Esophagus squamous epithelium (tissue), 5 donors: ENCODE data around the gene PLEKHA5. TPM values are rescaled to one million over a fixed set of nuclear protein-coding genes. Genes with fewer than 3 reads are reported as not detected.

ENCODE experiments used
- DNase-seq: peaks from one replicate; lab custom pipeline; 2025; lab: John Stamatoyannopoulos, UW
- H3K27ac ChIP-seq, 4 donors: fragments of 200-600 bp; sonication (generic); one replicate each; pipeline ENCODE4 v1.5.1; 2016 to 2019; ENCODE audit warnings: mild to moderate bottlenecking in 1 of 4
- H3K27me3 ChIP-seq, 4 donors: fragments of 200-600 bp; sonication (generic); 1 replicate in 3 of 4; 2 replicates in 1 of 4; pipeline versions ENCODE4 v1.5.1 to v1.6.0; 2017 to 2021; ENCODE audit warnings: antibody characterized with exemption in 1 of 4
- H3K36me3 ChIP-seq, 3 donors: fragments of 200-600 bp; sonication (generic); one replicate each; pipeline ENCODE4 v1.5.1; 2016 to 2019
- H3K4me1 ChIP-seq, 3 donors: fragments of 200-600 bp; sonication (generic); one replicate each; pipeline ENCODE4 v1.5.1; 2017 to 2019
- H3K4me3 ChIP-seq, 4 donors: fragments of 200-600 bp; sonication (generic); 1 replicate in 3 of 4; 2 replicates in 1 of 4; pipeline ENCODE4 v1.5.1; 2016 to 2019; ENCODE audit warnings: mild to moderate bottlenecking in 2 of 4, moderate library complexity in 1 of 4
- H3K9me3 ChIP-seq, 3 donors: fragments of 200-600 bp; sonication (generic); one replicate each; pipeline ENCODE4 v1.5.1; 2016 to 2019
- POLR2A ChIP-seq, 4 donors: fragments of 450-650 bp; IDR thresholded peaks; one replicate each; pipeline ENCODE4 v1.6.1; 2017; ENCODE audit warnings: antibody characterized with exemption in 4 of 4, mild to moderate bottlenecking in 4 of 4, moderate library complexity in 3 of 4
- WGBS, 2 donors: methylation state at CpG; one replicate each; pipeline ENCODE4 v1.1.5; 2018; 5-methylcytosine and 5-hydroxymethylcytosine counted together
- intact Hi-C: fragments of 100-400 bp; cut with DNase I; formaldehyde crosslinking; loops from one replicate; pipeline ENCODE4 v1.15.0; 2022
- total RNA-seq, 4 donors: library from RNA; depleted of rRNA; stranded (reverse); fragments of >200 nt; gene quantifications; one replicate each; pipeline ENCODE4 v1.1.0, GENCODE V29; 2016
- TF ChIP-seq, protein P1 (sequence below), 6 experiments: fragments of 450-650 bp in 4 of 6; fragments of 200-600 bp in 2 of 6; sonication (generic) in 2 of 6; IDR thresholded peaks; one replicate each; pipeline ENCODE4 v1.5.1; 2016 to 2019; ENCODE audit warnings: antibody characterized with exemption in 6 of 6, mild to moderate bottlenecking in 4 of 6, moderate library complexity in 4 of 6
- donor health status: DM: yes; HTN: yes; CAD: no.

PLEKHA5 gene
- total RNA-seq, 4 donors from 2014 or later = 16.1 to 43.7 (median 29.3) TPM

GRCh38 chr12:19138956-19139355 lies 9.4 kb downstream of the PLEKHA5 start:
- DNase-seq = no peak
- WGBS, 2 donors = 81 to 98% methylated on average over 3 of the region's 3 CpGs
- Histone ChIP-seq H3K27ac (no peak overlapping the region), H3K36me3 (peaks cover 0 to 33% (median 0%) of the 10 kb centered on the region in 3 donors), H3K4me3 (no peak overlapping the region), H3K9me3 (no peaks in the 10 kb centered on the region), H3K4me1 (peaks cover 0 to 10% (median 0%) of the 10 kb centered on the region in 3 donors), H3K27me3 (no peaks in the 10 kb centered on the region)
- intact Hi-C loops = no loop called here
- TF ChIP-seq, protein P1, sequence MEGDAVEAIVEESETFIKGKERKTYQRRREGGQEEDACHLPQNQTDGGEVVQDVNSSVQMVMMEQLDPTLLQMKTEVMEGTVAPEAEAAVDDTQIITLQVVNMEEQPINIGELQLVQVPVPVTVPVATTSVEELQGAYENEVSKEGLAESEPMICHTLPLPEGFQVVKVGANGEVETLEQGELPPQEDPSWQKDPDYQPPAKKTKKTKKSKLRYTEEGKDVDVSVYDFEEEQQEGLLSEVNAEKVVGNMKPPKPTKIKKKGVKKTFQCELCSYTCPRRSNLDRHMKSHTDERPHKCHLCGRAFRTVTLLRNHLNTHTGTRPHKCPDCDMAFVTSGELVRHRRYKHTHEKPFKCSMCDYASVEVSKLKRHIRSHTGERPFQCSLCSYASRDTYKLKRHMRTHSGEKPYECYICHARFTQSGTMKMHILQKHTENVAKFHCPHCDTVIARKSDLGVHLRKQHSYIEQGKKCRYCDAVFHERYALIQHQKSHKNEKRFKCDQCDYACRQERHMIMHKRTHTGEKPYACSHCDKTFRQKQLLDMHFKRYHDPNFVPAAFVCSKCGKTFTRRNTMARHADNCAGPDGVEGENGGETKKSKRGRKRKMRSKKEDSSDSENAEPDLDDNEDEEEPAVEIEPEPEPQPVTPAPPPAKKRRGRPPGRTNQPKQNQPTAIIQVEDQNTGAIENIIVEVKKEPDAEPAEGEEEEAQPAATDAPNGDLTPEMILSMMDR (IDR thresholded peaks at IDR 0.05) = no peak
- no peak for TF ChIP-seq POLR2A (IDR thresholded peaks at IDR 0.05)

DNA sequence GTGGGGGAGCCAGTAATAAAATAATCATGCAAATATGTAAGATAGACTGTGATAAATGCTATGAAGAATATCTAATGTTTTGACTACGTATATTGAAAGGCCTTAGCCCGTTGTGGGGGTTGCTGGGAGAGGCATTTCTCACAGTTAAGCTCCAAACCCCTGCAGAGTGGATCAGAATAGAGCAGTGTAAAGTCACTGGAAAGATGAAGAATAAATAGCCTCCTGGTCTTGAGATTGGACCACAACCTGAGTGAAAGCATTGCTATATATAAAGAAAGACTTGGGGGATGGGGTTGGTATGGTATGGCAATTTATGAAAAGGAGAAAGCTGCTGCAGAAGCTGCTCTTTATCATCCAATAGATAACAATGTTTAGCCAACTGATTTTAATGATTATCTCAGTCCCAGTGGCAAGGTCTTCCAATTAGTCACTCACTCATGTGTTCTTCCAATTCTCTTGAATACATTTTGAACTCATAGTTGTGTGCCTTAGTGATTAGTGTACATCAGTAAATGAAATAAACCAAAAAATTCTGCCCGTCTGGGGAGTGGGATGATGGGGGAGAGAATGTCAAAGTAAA lies 10.2 kb downstream of the PLEKHA5 start:
- no peak for DNase-seq
- Histone ChIP-seq H3K27me3 (no peaks in the 10 kb centered on the region), H3K27ac (no peak overlapping the region), H3K36me3 (peaks cover 0 to 35% (median 0%) of the 10 kb centered on the region in 3 donors), H3K4me3 (no peak overlapping the region), H3K9me3 (no peaks in the 10 kb centered on the region), H3K4me1 (peaks cover 0 to 10% (median 0%) of the 10 kb centered on the region in 3 donors)
- intact Hi-C loops = no loop called here
- TF ChIP-seq POLR2A (IDR thresholded peaks at IDR 0.05) = no peak
- TF ChIP-seq, protein P1 (IDR thresholded peaks at IDR 0.05) = no peak
- 70 to 75% methylated on average over 3 of the region's 3 CpGs for WGBS, 2 donors

DNA sequence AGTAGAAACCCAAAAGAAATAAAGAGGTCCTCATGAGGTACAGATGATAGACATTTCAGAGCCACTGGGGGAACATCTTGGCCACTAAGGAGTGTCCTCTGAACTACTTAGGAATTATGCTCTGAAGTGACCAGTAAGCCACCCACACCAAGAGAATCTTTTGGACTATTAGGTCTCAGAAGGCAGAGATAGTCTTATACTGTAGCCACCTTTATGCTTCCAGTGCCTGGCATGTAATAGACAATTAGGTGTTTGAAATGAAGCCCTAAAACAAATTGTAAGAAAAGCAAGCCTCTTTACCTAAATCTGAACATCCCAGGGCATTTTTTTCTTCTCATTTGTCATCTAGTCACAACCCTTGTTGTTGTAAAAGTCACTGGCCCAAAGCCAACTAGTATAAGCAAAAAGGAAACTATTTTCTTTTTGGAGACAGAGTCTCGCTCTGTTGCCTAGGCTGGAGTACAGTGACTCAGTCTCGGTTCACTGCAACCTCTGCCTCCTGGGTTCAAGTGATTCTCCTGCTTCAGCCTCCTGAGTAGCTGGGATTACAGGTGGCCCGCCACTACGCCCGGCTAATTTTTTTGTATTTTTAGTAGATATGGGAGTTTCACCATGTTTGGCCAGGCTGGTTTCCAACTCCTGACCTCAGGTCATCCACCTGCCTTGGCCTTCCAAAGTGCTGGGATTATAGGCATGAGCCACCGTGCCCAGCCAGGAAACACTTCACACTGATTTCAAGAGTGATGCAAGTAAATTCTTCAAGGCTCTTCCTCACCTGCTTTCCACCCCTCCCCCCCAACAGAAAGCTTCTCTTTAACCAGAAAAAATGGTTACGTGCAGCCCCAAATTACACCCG lies 11.1 kb downstream of the PLEKHA5 start:
- peaks cover 0 to 10% (median 0%) of the 10 kb centered on the region in 3 donors for H3K4me1 ChIP-seq
- WGBS, 2 donors = 60 to 82% methylated on average over 7 to 8 of the region's 8 CpGs
- H3K27me3 ChIP-seq = no peaks in the 10 kb centered on the region
- H3K36me3 ChIP-seq = peaks cover 0 to 39% (median 0%) of the 10 kb centered on the region in 3 donors
- H3K27ac ChIP-seq = no peak overlapping the region
- intact Hi-C loops = no loop called here
- no peak for DNase-seq
- no peak overlapping the region for H3K4me3 ChIP-seq
- H3K9me3 ChIP-seq = no peaks in the 10 kb centered on the region
- TF ChIP-seq POLR2A (IDR thresholded peaks at IDR 0.05) = no peak
- TF ChIP-seq, protein P1 (IDR thresholded peaks at IDR 0.05) = no peak

DNA sequence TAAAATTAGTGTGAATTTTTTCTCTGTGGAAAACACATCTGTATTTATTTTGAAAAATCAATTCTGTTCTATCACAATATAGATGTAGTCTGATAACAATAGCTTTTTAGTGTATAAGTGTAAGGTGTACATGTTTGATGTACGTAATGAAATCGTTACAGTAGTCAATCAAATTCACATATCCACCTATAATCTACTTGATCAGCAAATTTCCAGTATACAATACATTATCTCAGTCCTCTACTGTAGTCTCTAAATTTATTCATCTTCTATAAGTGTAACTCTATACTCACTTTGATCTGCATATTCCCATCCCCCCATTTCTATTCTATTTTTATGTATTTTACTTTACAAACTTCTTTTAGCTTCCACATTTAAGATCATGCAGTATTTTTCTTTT lies 13.0 kb downstream of the PLEKHA5 start:
- no peak for DNase-seq
- H3K4me1 ChIP-seq = peaks cover 0 to 14% (median 0%) of the 10 kb centered on the region in 3 donors
- 93% methylated on average over 2 of the region's 2 CpGs for WGBS, 2 donors
- no peaks in the 10 kb centered on the region for H3K9me3 ChIP-seq
- H3K27me3 ChIP-seq = no peaks in the 10 kb centered on the region
- TF ChIP-seq, protein P1 (IDR thresholded peaks at IDR 0.05) = no peak
- TF ChIP-seq POLR2A (IDR thresholded peaks at IDR 0.05) = no peak
- peaks cover 0 to 33% (median 0%) of the 10 kb centered on the region in 3 donors for H3K36me3 ChIP-seq
- no peak overlapping the region for H3K27ac ChIP-seq
- intact Hi-C loops = no loop called here
- no peak overlapping the region for H3K4me3 ChIP-seq

- TF ChIP-seq, protein P1 (IDR thresholded peaks at IDR 0.05) = no peak
- TF ChIP-seq POLR2A (IDR thresholded peaks at IDR 0.05) = no peak
- no peaks in the 10 kb centered on the region for H3K27me3 ChIP-seq
- H3K36me3 ChIP-seq = peaks cover 0 to 27% (median 0%) of the 10 kb centered on the region in 3 donors
- DNase-seq = no peak
- WGBS, 2 donors = 98 to 99% methylated on average over 6 of the region's 6 CpGs
- H3K4me1 ChIP-seq = peaks cover 0 to 14% (median 0%) of the 10 kb centered on the region in 3 donors
- H3K9me3 ChIP-seq = no peaks in the 10 kb centered on the region
- H3K4me3 ChIP-seq = no peak overlapping the region
- no peak overlapping the region for H3K27ac ChIP-seq
- intact Hi-C loops = no loop called here
These were observed 14.8 kb downstream of the PLEKHA5 start for GRCh38 chr12:19144287-19144686.
